ENCODE data around the gene MYOM3.
A peak's percentile ranks its signal among the peaks of the same experiment; 100 is the strongest.
"Not testable (repeated sequence)": the region's sequence is repeated elsewhere in the genome, so short reads cannot be mapped to it uniquely, and the experiment has no call there.

Gene MYOM3

GRCh38 chr1:24071941-24072340, 40.0 kb downstream of the MYOM3 start:
- DNase-seq (ENCODE audit: low spot score) = no peak

GRCh38 chr1:24070821-24071393, 41.0 kb downstream of the MYOM3 start:
- DNase-seq (ENCODE audit: low spot score) = peak; percentile 76

- no peak for DNase-seq (ENCODE audit: low spot score)
Observed at GRCh38 chr1:24069817-24070216, 42.1 kb downstream of the MYOM3 start.

GRCh38 chr1:24067978-24068377, 44.0 kb downstream of the MYOM3 start:
- DNase-seq (ENCODE audit: low spot score) = no peak

- no peak for DNase-seq (ENCODE audit: low spot score)
Observed at GRCh38 chr1:24065304-24065703, 46.6 kb downstream of the MYOM3 start.

GRCh38 chr1:24062221-24062620, 49.7 kb downstream of the MYOM3 start:
- DNase-seq (ENCODE audit: low spot score) = no peak

- DNase-seq (ENCODE audit: low spot score) = no peak
Observed at GRCh38 chr1:24060482-24060881, 51.5 kb downstream of the MYOM3 start.

GRCh38 chr1:24058671-24059455, 53.1 kb downstream of the MYOM3 start:
- no peak for DNase-seq (ENCODE audit: low spot score)

GRCh38 chr1:24057171-24057570, 54.8 kb downstream of the MYOM3 start:
- DNase-seq (ENCODE audit: low spot score) = no peak

- no peak for DNase-seq (ENCODE audit: low spot score)
Observed at GRCh38 chr1:24055681-24056080, 56.3 kb downstream of the MYOM3 start.

- DNase-seq (ENCODE audit: low spot score) = no peak
Observed at GRCh38 chr1:24052220-24052619, 59.7 kb downstream of the MYOM3 start.

- DNase-seq (ENCODE audit: low spot score) = no peak
Observed at GRCh38 chr1:24051206-24051945, 60.6 kb downstream of the MYOM3 start.

- DNase-seq (ENCODE audit: low spot score) = no peak
Observed at GRCh38 chr1:24049733-24050132, 62.2 kb downstream of the MYOM3 start.

- not testable (repeated sequence) for DNase-seq (ENCODE audit: low spot score)
Observed at GRCh38 chr1:24048894-24049293, 63.0 kb downstream of the MYOM3 start.

GRCh38 chr1:24048205-24048869, 63.6 kb downstream of the MYOM3 start:
- peak; percentile 66 for DNase-seq (ENCODE audit: low spot score)

GRCh38 chr1:24047110-24047477, 64.8 kb downstream of the MYOM3 start:
- peak; percentile 39 for DNase-seq (ENCODE audit: low spot score)

- no peak for DNase-seq (ENCODE audit: low spot score)
Observed at GRCh38 chr1:24045771-24046170, 66.2 kb downstream of the MYOM3 start.

GRCh38 chr1:24044672-24045071, 67.3 kb downstream of the MYOM3 start:
- not testable (repeated sequence) for DNase-seq (ENCODE audit: low spot score)

GRCh38 chr1:24043345-24044032, 68.4 kb downstream of the MYOM3 start:
- no peak for DNase-seq (ENCODE audit: low spot score)

- no peak for DNase-seq (ENCODE audit: low spot score)
Observed at GRCh38 chr1:24042315-24042714, 69.6 kb downstream of the MYOM3 start.

GRCh38 chr1:24036088-24036487, 75.8 kb downstream of the MYOM3 start:
- no peak for DNase-seq (ENCODE audit: low spot score)

- DNase-seq (ENCODE audit: low spot score) = no peak
Observed at GRCh38 chr1:24032981-24033380, 79.0 kb downstream of the MYOM3 start.

All from SW480 (cell line).